Measurements from ENCODE around the gene MFSD1.
A peak's percentile ranks its signal among the peaks of the same experiment; 100 is the strongest.

The MFSD1 gene

DNA sequence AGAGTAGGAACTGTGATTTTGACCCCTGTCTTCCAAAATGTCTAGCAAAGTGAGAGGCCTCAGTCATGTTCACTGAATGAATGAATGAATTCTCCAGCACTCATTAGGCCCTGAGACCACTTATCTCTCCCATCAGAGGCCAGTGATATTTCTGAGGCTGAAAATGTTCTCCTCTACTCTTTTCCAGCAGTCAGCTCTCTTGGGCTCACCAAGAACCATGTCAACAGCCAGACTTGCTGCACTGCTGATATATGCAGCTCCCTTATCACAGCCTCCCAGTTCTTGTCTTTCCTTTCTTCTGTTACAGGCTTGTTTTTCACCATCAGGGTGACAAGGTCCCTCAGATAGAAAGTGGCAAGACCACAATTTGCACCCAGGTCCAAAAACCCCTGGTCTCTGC, 28.7 kb upstream of the MFSD1 start:
- no peaks in the 10 kb centered on the region for H3K36me3 ChIP-seq (ENCODE audit: insufficient read depth, low read length)
- H3K4me3 ChIP-seq (ENCODE audit: low read length, poor library complexity, severe bottlenecking), result no peak overlapping the region
- no peaks in the 10 kb centered on the region for H3F3A ChIP-seq (ENCODE audit: low read depth)
- H2AFZ ChIP-seq (ENCODE audit: low read length), result no peak overlapping the region
- no peak overlapping the region for H3K9ac ChIP-seq (ENCODE audit: low read depth, low read length, poor library complexity, severe bottlenecking)
- no peaks in the 10 kb centered on the region for H3K9me3 ChIP-seq (ENCODE audit: insufficient read depth, low read depth, low read length)
- H3K4me1 ChIP-seq (ENCODE audit: insufficient read depth, low read length, poor library complexity, severe bottlenecking), result no peaks in the 10 kb centered on the region
- H4K20me1 ChIP-seq (ENCODE audit: insufficient read depth, low read length, poor library complexity, severe bottlenecking), result no peaks in the 10 kb centered on the region
- no peaks in the 10 kb centered on the region for H3K9me2 ChIP-seq (replicated peaks; ENCODE audit: low read depth, low read length)
- no peaks in the 10 kb centered on the region for H3K79me2 ChIP-seq (ENCODE audit: insufficient read depth, low read length)
- TF ChIP-seq EZH2phosphoT487 (IDR thresholded peaks at IDR 0.05; ENCODE audit: borderline replicate concordance), result no peak
- TF ChIP-seq, protein P1, sequence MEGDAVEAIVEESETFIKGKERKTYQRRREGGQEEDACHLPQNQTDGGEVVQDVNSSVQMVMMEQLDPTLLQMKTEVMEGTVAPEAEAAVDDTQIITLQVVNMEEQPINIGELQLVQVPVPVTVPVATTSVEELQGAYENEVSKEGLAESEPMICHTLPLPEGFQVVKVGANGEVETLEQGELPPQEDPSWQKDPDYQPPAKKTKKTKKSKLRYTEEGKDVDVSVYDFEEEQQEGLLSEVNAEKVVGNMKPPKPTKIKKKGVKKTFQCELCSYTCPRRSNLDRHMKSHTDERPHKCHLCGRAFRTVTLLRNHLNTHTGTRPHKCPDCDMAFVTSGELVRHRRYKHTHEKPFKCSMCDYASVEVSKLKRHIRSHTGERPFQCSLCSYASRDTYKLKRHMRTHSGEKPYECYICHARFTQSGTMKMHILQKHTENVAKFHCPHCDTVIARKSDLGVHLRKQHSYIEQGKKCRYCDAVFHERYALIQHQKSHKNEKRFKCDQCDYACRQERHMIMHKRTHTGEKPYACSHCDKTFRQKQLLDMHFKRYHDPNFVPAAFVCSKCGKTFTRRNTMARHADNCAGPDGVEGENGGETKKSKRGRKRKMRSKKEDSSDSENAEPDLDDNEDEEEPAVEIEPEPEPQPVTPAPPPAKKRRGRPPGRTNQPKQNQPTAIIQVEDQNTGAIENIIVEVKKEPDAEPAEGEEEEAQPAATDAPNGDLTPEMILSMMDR (conservative IDR thresholded peaks at IDR 0.05; ENCODE audit: low read length), result no peak
- no peak overlapping the region for H3K4me2 ChIP-seq (ENCODE audit: low read depth, low read length, poor library complexity, severe bottlenecking)
- H3K27me3 ChIP-seq (ENCODE audit: insufficient read depth, low read length, poor library complexity, severe bottlenecking), result no peaks in the 10 kb centered on the region

DNA sequence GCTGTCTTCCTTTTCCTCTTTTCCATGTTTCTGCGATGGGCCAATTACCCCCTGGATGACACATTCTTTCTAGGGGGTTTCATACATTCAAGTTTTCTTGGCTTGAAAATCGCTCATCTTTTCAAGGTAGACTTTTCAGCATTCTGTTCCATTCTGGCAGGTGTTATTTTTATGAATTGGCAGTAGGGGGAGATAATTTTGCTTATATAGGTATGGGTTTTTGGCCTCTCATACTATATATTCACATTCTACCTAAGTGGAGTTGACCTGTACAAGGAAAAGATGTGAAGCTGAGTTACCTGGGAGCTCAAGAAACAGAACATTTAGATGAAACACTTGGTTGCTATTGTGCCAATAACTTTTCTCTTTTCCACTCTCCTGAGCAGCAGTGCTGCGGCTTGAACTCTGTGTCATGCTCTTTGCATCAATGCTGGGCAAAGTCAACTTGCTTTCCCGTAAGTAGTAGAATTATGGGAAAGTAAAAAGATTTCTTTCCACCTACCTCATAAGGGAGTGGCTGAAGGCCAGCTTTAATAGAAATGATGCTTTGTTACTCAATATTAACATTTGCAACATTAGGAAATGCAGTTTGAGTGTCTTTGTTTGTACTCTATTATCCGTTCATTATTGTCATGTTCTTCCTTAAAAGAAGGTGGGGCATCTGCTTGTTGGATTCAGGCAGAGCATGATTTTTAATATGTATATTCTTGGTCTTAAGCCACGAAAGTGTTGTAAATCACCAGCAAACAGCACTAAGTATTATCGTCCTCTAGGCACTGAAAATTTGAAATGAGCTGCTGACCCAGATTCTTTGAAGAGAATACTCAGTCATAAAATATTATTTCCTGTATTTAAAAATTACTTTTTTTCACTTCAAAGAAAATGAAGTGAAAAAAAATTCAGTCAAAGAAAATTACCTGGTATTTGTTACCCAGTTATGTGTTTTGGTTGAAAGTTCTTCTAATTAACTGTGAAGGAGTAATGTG, 27.7 kb upstream of the MFSD1 start:
- Histone ChIP-seq H3K4me3 (ENCODE audit: low read length, poor library complexity, severe bottlenecking) (no peak overlapping the region), H4K20me1 (ENCODE audit: insufficient read depth, low read length, poor library complexity, severe bottlenecking) (no peaks in the 10 kb centered on the region), H3K79me2 (ENCODE audit: insufficient read depth, low read length) (no peaks in the 10 kb centered on the region), H3K9me3 (ENCODE audit: insufficient read depth, low read depth, low read length) (no peaks in the 10 kb centered on the region), H3K4me1 (ENCODE audit: insufficient read depth, low read length, poor library complexity, severe bottlenecking) (no peaks in the 10 kb centered on the region), H3K9me2 (replicated peaks; ENCODE audit: low read depth, low read length) (no peaks in the 10 kb centered on the region), H3K27me3 (ENCODE audit: insufficient read depth, low read length, poor library complexity, severe bottlenecking) (no peaks in the 10 kb centered on the region), H3K9ac (ENCODE audit: low read depth, low read length, poor library complexity, severe bottlenecking) (no peak overlapping the region), H3F3A (ENCODE audit: low read depth) (no peaks in the 10 kb centered on the region), H2AFZ (ENCODE audit: low read length) (no peak overlapping the region), H3K36me3 (ENCODE audit: insufficient read depth, low read length) (no peaks in the 10 kb centered on the region), H3K4me2 (ENCODE audit: low read depth, low read length, poor library complexity, severe bottlenecking) (no peak overlapping the region)
- TF ChIP-seq, protein P1 (conservative IDR thresholded peaks at IDR 0.05; ENCODE audit: low read length), result peak; percentile 43
- TF ChIP-seq EZH2phosphoT487 (IDR thresholded peaks at IDR 0.05; ENCODE audit: borderline replicate concordance), result no peak

DNA sequence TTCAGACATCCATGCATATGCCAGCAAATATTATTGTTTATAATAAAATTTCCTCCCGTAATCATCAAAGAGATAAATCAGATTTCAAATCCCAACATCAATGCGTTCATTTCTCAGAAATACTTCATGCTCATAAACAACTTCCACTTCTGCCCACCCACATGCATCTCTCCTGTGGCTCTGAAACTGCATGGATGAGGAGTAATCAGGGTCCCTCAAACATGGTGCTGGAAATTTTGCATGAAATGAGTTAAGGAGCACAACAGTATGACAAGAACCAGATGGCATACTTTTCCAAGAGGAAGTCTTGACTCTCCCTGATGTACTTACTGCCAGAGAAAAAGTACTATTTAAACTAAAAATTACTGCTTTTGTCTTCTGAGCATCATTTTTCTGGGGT, 26.9 kb upstream of the MFSD1 start:
- Histone ChIP-seq H3K36me3 (ENCODE audit: insufficient read depth, low read length) (no peaks in the 10 kb centered on the region), H3K4me3 (ENCODE audit: low read length, poor library complexity, severe bottlenecking) (no peak overlapping the region), H3K9me3 (ENCODE audit: insufficient read depth, low read depth, low read length) (no peaks in the 10 kb centered on the region), H3K9me2 (replicated peaks; ENCODE audit: low read depth, low read length) (no peaks in the 10 kb centered on the region), H3F3A (ENCODE audit: low read depth) (no peaks in the 10 kb centered on the region), H2AFZ (ENCODE audit: low read length) (no peak overlapping the region), H3K27me3 (ENCODE audit: insufficient read depth, low read length, poor library complexity, severe bottlenecking) (no peaks in the 10 kb centered on the region), H4K20me1 (ENCODE audit: insufficient read depth, low read length, poor library complexity, severe bottlenecking) (no peaks in the 10 kb centered on the region), H3K9ac (ENCODE audit: low read depth, low read length, poor library complexity, severe bottlenecking) (no peak overlapping the region), H3K4me2 (ENCODE audit: low read depth, low read length, poor library complexity, severe bottlenecking) (no peak overlapping the region), H3K79me2 (ENCODE audit: insufficient read depth, low read length) (no peaks in the 10 kb centered on the region), H3K4me1 (ENCODE audit: insufficient read depth, low read length, poor library complexity, severe bottlenecking) (no peaks in the 10 kb centered on the region)
- no peak for TF ChIP-seq EZH2phosphoT487 (IDR thresholded peaks at IDR 0.05; ENCODE audit: borderline replicate concordance)
- TF ChIP-seq, protein P1 (conservative IDR thresholded peaks at IDR 0.05; ENCODE audit: low read length), result no peak

All from Loucy (cell line).